ENCODE results near the gene ZNRF3.

ZNRF3 gene

DNA sequence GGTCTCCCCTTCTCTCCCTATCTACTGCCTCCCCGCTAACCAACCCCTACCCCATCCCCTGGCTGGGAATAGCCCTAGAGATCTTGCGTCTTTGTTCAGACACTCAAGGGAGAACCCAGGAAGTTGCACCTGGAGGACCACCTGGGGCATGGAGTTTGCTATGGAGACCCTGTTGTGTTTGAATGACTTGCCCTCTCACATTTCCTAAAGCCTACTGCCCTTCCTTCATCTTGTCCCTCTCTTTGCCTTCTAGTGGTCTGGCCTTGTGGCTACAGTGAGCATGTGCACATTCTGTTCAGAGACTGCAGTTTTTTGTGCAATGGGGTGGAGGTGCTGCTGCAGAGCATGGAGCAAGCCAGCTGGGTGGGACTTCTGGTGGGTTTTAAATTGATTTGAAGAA lies 42.5 kb downstream of the ZNRF3 start:
- Histone ChIP-seq H3K9me2 (replicated peaks; ENCODE audit: insufficient read depth, low read length) (no peaks in the 10 kb centered on the region), H3K4me2 (ENCODE audit: low read depth, low read length, poor library complexity, severe bottlenecking) (no peak overlapping the region), H3K4me3 (ENCODE audit: insufficient read depth, low read length, poor library complexity, severe bottlenecking) (no peak overlapping the region), H3K79me2 (ENCODE audit: insufficient read depth, low read length) (no peaks in the 10 kb centered on the region), H3K27me3 (ENCODE audit: low read length) (no peaks in the 10 kb centered on the region), H3F3A (ENCODE audit: insufficient read depth) (no peaks in the 10 kb centered on the region), H3K9ac (ENCODE audit: low read length) (no peak overlapping the region), H2AFZ (ENCODE audit: low read depth, low read length, severe bottlenecking) (no peak overlapping the region), H4K20me1 (ENCODE audit: low read depth, low read length) (0 out of 2 replicates have a peak, but pooled peaks cover 4% of the 10 kb centered on the region), H3K27ac (ENCODE audit: low read depth, low read length) (no peak overlapping the region), H3K9me3 (ENCODE audit: insufficient read depth, low read length) (no peaks in the 10 kb centered on the region), H3K36me3 (ENCODE audit: low read length) (no peaks in the 10 kb centered on the region)
- TF ChIP-seq CTCF (IDR thresholded peaks at IDR 0.05; ENCODE audit: insufficient read depth, low read length, poor library complexity, severe bottlenecking) (no peak), EZH2phosphoT487 (conservative IDR thresholded peaks at IDR 0.05; ENCODE audit: low read length) (no peak)

GRCh38 chr22:28927630-28928029 lies 44.3 kb downstream of the ZNRF3 start:
- Histone ChIP-seq H3K36me3 (ENCODE audit: low read length) (no peaks in the 10 kb centered on the region), H3K27me3 (ENCODE audit: low read length) (no peaks in the 10 kb centered on the region), H3K4me2 (ENCODE audit: low read depth, low read length, poor library complexity, severe bottlenecking) (no peak overlapping the region), H3K79me2 (ENCODE audit: insufficient read depth, low read length) (no peaks in the 10 kb centered on the region), H3K9me2 (replicated peaks; ENCODE audit: insufficient read depth, low read length) (no peaks in the 10 kb centered on the region), H3F3A (ENCODE audit: insufficient read depth) (no peaks in the 10 kb centered on the region), H3K4me3 (ENCODE audit: insufficient read depth, low read length, poor library complexity, severe bottlenecking) (no peak overlapping the region), H3K9me3 (ENCODE audit: insufficient read depth, low read length) (no peaks in the 10 kb centered on the region), H3K27ac (ENCODE audit: low read depth, low read length) (no peak overlapping the region), H4K20me1 (ENCODE audit: low read depth, low read length) (no peaks in the 10 kb centered on the region), H3K9ac (ENCODE audit: low read length) (no peak overlapping the region), H2AFZ (ENCODE audit: low read depth, low read length, severe bottlenecking) (no peak overlapping the region)
- TF ChIP-seq CTCF (IDR thresholded peaks at IDR 0.05; ENCODE audit: insufficient read depth, low read length, poor library complexity, severe bottlenecking) (no peak), EZH2phosphoT487 (conservative IDR thresholded peaks at IDR 0.05; ENCODE audit: low read length) (no peak)

- no peaks in the 10 kb centered on the region for H3K79me2 ChIP-seq (ENCODE audit: insufficient read depth, low read length)
- H4K20me1 ChIP-seq (ENCODE audit: low read depth, low read length): no peaks in the 10 kb centered on the region
- H3K9ac ChIP-seq (ENCODE audit: low read length): no peak overlapping the region
These were observed 45.8 kb downstream of the ZNRF3 start for GRCh38 chr22:28929197-28929596.

More at GRCh38 chr22:28929197-28929596, 45.8 kb downstream of the ZNRF3 start:
- no peaks in the 10 kb centered on the region for H3K9me3 ChIP-seq (ENCODE audit: insufficient read depth, low read length)
- H3F3A ChIP-seq (ENCODE audit: insufficient read depth): no peaks in the 10 kb centered on the region
- no peak overlapping the region for H3K27ac ChIP-seq (ENCODE audit: low read depth, low read length)
- H3K4me2 ChIP-seq (ENCODE audit: low read depth, low read length, poor library complexity, severe bottlenecking): no peak overlapping the region
- no peak overlapping the region for H3K4me3 ChIP-seq (ENCODE audit: insufficient read depth, low read length, poor library complexity, severe bottlenecking)
- no peaks in the 10 kb centered on the region for H3K9me2 ChIP-seq (replicated peaks; ENCODE audit: insufficient read depth, low read length)
- no peaks in the 10 kb centered on the region for H3K27me3 ChIP-seq (ENCODE audit: low read length)
- no peak for TF ChIP-seq CTCF (IDR thresholded peaks at IDR 0.05; ENCODE audit: insufficient read depth, low read length, poor library complexity, severe bottlenecking)
- TF ChIP-seq EZH2phosphoT487 (conservative IDR thresholded peaks at IDR 0.05; ENCODE audit: low read length): no peak
- no peak overlapping the region for H2AFZ ChIP-seq (ENCODE audit: low read depth, low read length, severe bottlenecking)
- no peaks in the 10 kb centered on the region for H3K36me3 ChIP-seq (ENCODE audit: low read length)

Data from SU-DHL-6 (cell line).